ENCODE results near the gene CACNA1D. TPM values are rescaled to one million over a fixed set of nuclear protein-coding genes. Genes with fewer than 3 reads are reported as not detected.

Gene CACNA1D
- total and polyA plus RNA-seq, 9 of the 15 experiments (the other 6 are each of a cell fraction or from before 2014, with no cell fraction given): 0.29 TPM; not detected in 8

DNA sequence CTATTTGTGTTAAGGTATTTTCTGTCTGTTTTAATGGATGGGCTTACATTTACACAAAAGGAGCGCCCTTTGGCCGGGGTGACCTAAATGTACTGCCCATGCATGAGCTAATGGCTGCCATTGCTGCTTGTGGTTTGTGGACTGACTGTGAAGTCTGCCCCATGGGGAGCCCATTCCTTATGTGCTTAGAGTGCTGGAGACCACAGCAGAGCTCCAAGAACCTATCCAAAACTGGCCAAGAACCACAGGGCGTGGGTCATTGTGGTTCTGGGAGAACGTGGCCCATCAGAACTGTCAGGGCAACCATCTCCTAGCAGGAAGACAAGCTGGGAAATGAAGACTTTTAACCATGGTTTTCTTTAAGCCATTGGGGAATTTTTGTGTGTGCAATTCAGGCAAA is 246.5 kb downstream of the CACNA1D start:
- ChIA-PET CTCF (ENCODE audit: low intra/inter-chr PET ratio) (no interaction called here), POLR2A (no interaction called here)
- Histone ChIP-seq H3K4me3 (no peak overlapping the region), H3K9me3 (replicated peaks; ENCODE audit: control insufficient read depth, insufficient read depth, low read depth, low read length) (no peaks in the 10 kb centered on the region), H4K20me1 (replicated peaks; ENCODE audit: control insufficient read depth, insufficient read depth, low read length) (no peaks in the 10 kb centered on the region), H3K4me2 (ENCODE audit: insufficient read depth, low read length) (no peak overlapping the region), H3K36me3 (ENCODE audit: control insufficient read depth, insufficient read depth, low read length) (no peaks in the 10 kb centered on the region), H3K9ac (ENCODE audit: insufficient read depth in 1 of 2, low read depth in 2 of 2, low read length in 2 of 2) (no peak overlapping the region), H3K27me3 (ENCODE audit: control insufficient read depth in 2 of 2, insufficient read depth in 2 of 2, low read length in 2 of 2) (peaks cover 0 to 26% of the 10 kb centered on the region in 2 experiments; a peak in 4 of 5 replicates), H3K79me2 (ENCODE audit: control insufficient read depth, insufficient read depth, low read length) (no peaks in the 10 kb centered on the region), H2AFZ (ENCODE audit: low read depth, low read length) (no peak overlapping the region), H3K9me1 (ENCODE audit: control insufficient read depth, insufficient read depth, low read length) (no peaks in the 10 kb centered on the region), H3K4me1 (replicated peaks in 1 of 2; ENCODE audit: control insufficient read depth in 2 of 2, insufficient read depth in 2 of 2, low read length in 2 of 2) (no peaks in the 10 kb centered on the region), H3K27ac (ENCODE audit: extremely low read depth, low read depth, low read length) (no peak overlapping the region)
- WGBS (ENCODE audit: insufficient coverage, low coverage, missing lambda C conversion rate): 0% methylated on average over 4 of the region's 4 CpGs
- ATAC-seq (no peak), DNase-seq (ENCODE audit: extremely low read depth in 1 of 4, low spot score in 3 of 4) (no peak), FAIRE-seq (no peak)
- intact Hi-C loops (cut with micrococcal nuclease): no loop called here
- in situ Hi-C loops (cut with MboI): no loop called here
- no TSS peak for BruUV-seq (replicated peaks)
- TF ChIP-seq, protein P1, sequence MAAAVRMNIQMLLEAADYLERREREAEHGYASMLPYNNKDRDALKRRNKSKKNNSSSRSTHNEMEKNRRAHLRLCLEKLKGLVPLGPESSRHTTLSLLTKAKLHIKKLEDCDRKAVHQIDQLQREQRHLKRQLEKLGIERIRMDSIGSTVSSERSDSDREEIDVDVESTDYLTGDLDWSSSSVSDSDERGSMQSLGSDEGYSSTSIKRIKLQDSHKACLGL (CRISPR knock-in tag; IDR thresholded peaks at IDR 0.05; ENCODE audit: borderline replicate concordance, poor library complexity, severe bottlenecking): no peak
- TF ChIP-seq, protein P2, sequence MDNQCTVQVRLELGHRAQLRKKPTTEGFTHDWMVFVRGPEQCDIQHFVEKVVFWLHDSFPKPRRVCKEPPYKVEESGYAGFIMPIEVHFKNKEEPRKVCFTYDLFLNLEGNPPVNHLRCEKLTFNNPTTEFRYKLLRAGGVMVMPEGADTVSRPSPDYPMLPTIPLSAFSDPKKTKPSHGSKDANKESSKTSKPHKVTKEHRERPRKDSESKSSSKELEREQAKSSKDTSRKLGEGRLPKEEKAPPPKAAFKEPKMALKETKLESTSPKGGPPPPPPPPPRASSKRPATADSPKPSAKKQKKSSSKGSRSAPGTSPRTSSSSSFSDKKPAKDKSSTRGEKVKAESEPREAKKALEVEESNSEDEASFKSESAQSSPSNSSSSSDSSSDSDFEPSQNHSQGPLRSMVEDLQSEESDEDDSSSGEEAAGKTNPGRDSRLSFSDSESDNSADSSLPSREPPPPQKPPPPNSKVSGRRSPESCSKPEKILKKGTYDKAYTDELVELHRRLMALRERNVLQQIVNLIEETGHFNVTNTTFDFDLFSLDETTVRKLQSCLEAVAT (IDR thresholded peaks at IDR 0.05): no peak
- no peak for TF ChIP-seq DMBX1 (CRISPR knock-in tag; IDR thresholded peaks at IDR 0.05; ENCODE audit: borderline replicate concordance)
- no peak for TF ChIP-seq FOSL1 (tag; conservative IDR thresholded peaks at IDR 0.05)
- no peak for TF ChIP-seq JUN (IDR thresholded peaks at IDR 0.05; ENCODE audit: borderline replicate concordance, low read depth, low read length)
- no peak for TF ChIP-seq JUN (CRISPR knock-in tag; IDR thresholded peaks at IDR 0.05; ENCODE audit: borderline replicate concordance)
- TF ChIP-seq ZNF780A (CRISPR knock-in tag; IDR thresholded peaks at IDR 0.05): no peak
- TF ChIP-seq NR2F6 (CRISPR knock-in tag; IDR thresholded peaks at IDR 0.05): no peak
- TF ChIP-seq KAT8 (IDR thresholded peaks at IDR 0.05; ENCODE audit: low read depth): no peak
- TF ChIP-seq, protein P3, sequence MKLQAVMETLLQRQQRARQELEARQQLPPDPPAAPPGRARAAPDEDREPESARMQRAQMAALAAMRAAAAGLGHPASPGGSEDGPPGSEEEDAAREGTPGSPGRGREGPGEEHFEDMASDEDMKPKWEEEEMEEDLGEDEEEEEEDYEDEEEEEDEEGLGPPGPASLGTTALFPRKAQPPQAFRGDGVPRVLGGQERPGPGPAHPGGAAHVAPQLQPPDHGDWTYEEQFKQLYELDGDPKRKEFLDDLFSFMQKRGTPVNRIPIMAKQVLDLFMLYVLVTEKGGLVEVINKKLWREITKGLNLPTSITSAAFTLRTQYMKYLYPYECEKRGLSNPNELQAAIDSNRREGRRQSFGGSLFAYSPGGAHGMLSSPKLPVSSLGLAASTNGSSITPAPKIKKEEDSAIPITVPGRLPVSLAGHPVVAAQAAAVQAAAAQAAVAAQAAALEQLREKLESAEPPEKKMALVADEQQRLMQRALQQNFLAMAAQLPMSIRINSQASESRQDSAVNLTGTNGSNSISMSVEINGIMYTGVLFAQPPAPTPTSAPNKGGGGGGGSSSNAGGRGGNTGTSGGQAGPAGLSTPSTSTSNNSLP (IDR thresholded peaks at IDR 0.05; ENCODE audit: borderline replicate concordance, low read depth, low read length): no peak
- TF ChIP-seq, protein P4, sequence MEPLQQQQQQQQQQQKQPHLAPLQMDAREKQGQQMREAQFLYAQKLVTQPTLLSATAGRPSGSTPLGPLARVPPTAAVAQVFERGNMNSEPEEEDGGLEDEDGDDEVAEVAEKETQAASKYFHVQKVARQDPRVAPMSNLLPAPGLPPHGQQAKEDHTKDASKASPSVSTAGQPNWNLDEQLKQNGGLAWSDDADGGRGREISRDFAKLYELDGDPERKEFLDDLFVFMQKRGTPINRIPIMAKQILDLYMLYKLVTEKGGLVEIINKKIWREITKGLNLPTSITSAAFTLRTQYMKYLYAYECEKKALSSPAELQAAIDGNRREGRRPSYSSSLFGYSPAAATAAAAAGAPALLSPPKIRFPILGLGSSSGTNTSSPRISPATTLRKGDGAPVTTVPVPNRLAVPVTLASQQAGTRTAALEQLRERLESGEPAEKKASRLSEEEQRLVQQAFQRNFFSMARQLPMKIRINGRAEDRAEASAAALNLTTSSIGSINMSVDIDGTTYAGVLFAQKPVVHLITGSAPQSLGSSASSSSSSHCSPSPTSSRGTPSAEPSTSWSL (CRISPR knock-in tag; IDR thresholded peaks at IDR 0.05; ENCODE audit: borderline replicate concordance): no peak
- no peak for TF ChIP-seq ZNF197 (CRISPR knock-in tag; IDR thresholded peaks at IDR 0.05; ENCODE audit: low read depth)
- TF ChIP-seq, protein P5, sequence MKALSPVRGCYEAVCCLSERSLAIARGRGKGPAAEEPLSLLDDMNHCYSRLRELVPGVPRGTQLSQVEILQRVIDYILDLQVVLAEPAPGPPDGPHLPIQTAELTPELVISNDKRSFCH (CRISPR knock-in tag; IDR thresholded peaks at IDR 0.05): no peak
- TF ChIP-seq, protein P5 (tag; IDR thresholded peaks at IDR 0.05): no peak
- no peak for TF ChIP-seq ZNF165 (CRISPR knock-in tag; IDR thresholded peaks at IDR 0.05; ENCODE audit: borderline replicate concordance)
- TF ChIP-seq ZNF24 (IDR thresholded peaks at IDR 0.05): no peak
- TF ChIP-seq JUNB (CRISPR knock-in tag; conservative IDR thresholded peaks at IDR 0.05): no peak
- no peak for TF ChIP-seq ZNF717 (CRISPR knock-in tag; IDR thresholded peaks at IDR 0.05)
- no peak for TF ChIP-seq TEAD1 (CRISPR knock-in tag; IDR thresholded peaks at IDR 0.05)

All from K562 (cell line).